HepG2 (cell line): Measurements from ENCODE around the gene BMP6.

Source experiments
- GLI4 ChIP-seq: sonication (generic); formaldehyde crosslinking; IDR thresholded peaks from 2 replicates; pipeline ENCODE4 v1.5.1; 2020; ENCODE audit warnings: missing genetic modification reagents, mild to moderate bottlenecking, moderate library complexity, borderline replicate concordance
- GPN1 ChIP-seq: sonication (generic); formaldehyde crosslinking; IDR thresholded peaks from 2 replicates; pipeline ENCODE4 v1.5.1; 2020; ENCODE audit warnings: missing genetic modification reagents, borderline replicate concordance
- HNF4G ChIP-seq, 2 experiments: sonication (generic) in 1 of 2; formaldehyde crosslinking in 1 of 2; IDR thresholded peaks; 2 replicates each; pipeline versions ENCODE4 v1.4.0 to v1.6.1; 2011 to 2020; ENCODE audit warnings: borderline replicate concordance in 2 of 2, low read depth in 2 of 2, mild to moderate bottlenecking in 2 of 2, low read length in 1 of 2, missing genetic modification reagents in 1 of 2, moderate library complexity in 1 of 2
- KAT8 ChIP-seq: IDR thresholded peaks from 2 replicates; pipeline ENCODE4 v1.6.1; 2016; ENCODE audit warnings: missing genetic modification reagents, missing compliant biosample characterization
- KLF9 ChIP-seq: IDR thresholded peaks from 2 replicates; pipeline ENCODE4 v1.6.1; 2016; ENCODE audit warnings: low read depth
- MLLT10 ChIP-seq: sonication (generic); formaldehyde crosslinking; IDR thresholded peaks from 2 replicates; pipeline ENCODE4 v1.4.0; 2020; ENCODE audit warnings: missing genetic modification reagents
- MTA3 ChIP-seq: sonication (generic); formaldehyde crosslinking; IDR thresholded peaks from 2 replicates; pipeline ENCODE4 v1.4.0; 2020; ENCODE audit warnings: missing genetic modification reagents
- MXI1 ChIP-seq: IDR thresholded peaks from 3 replicates; pipeline ENCODE4 v1.6.1; 2012; ENCODE audit warnings: low read depth, low read length, inconsistent platforms, borderline replicate concordance
- NFIC ChIP-seq: IDR thresholded peaks from 2 replicates; pipeline ENCODE4 v1.6.1; 2012; ENCODE audit warnings: mild to moderate bottlenecking, low read length, inconsistent platforms
- RAD21 ChIP-seq: fragments of 450-650 bp; formaldehyde crosslinking; IDR thresholded peaks from 2 replicates; pipeline ENCODE4 v1.5.0; 2020; ENCODE audit warnings: mild to moderate bottlenecking
- RXRA ChIP-seq: sonication (generic); formaldehyde crosslinking; IDR thresholded peaks from 2 replicates; pipeline ENCODE4 v1.5.1; 2020; ENCODE audit warnings: missing genetic modification reagents
- ZFP36 ChIP-seq: fragments of 150-350 bp; IDR thresholded peaks from 2 replicates; pipeline ENCODE4 v1.6.1; 2018; ENCODE audit warnings: borderline replicate concordance, low read length, low read depth; ENCODE audit not compliant: partially characterized antibody
- ZNF292 ChIP-seq: sonication (generic); formaldehyde crosslinking; IDR thresholded peaks from 2 replicates; pipeline ENCODE4 v1.8.1; 2022; ENCODE audit warnings: mild to moderate bottlenecking, low read depth, missing genetic modification reagents, borderline replicate concordance
- TF ChIP-seq, protein P1 (sequence below): sonication (generic); formaldehyde crosslinking; IDR thresholded peaks from 2 replicates; pipeline ENCODE4 v1.5.0; 2020; ENCODE audit warnings: mild to moderate bottlenecking, missing genetic modification reagents, moderate library complexity

DNA sequence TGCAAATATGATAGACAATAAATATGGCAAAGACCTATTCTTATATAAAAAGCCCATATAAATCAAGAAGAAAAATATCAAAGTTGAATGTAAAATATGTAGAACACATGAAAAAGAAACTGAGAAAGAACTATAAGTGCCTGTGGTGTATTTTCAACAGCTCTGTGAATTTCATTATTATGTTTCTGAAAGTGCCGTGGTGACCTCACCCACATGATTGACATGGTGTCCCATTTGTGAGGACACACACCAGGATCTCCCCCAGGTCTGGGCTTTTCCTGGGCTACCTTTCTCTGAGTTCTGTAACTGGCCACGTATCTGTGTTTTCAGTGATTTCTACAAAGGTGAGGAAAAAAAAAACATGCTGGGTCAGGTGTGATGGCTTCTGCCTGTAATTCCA, 86.7 kb downstream of the BMP6 start:
- TF ChIP-seq KLF9 (CRISPR knock-in tag) (no peak), RAD21 (CRISPR knock-in tag) (no peak), ZNF292 (CRISPR knock-in tag) (no peak), MXI1 (no peak), GPN1 (no peak), GLI4 (CRISPR knock-in tag) (no peak), ZFP36 (no peak), RXRA (CRISPR knock-in tag) (no peak), NFIC (no peak), MTA3 (CRISPR knock-in tag) (no peak), MLLT10 (CRISPR knock-in tag) (no peak), HNF4G (IDR thresholded peaks at IDR 0.05; ENCODE audit: borderline replicate concordance, low read depth, low read length) (no peak), HNF4G (CRISPR knock-in tag; IDR thresholded peaks at IDR 0.05; ENCODE audit: borderline replicate concordance, low read depth) (no peak), KAT8 (CRISPR knock-in tag) (no peak)
- TF ChIP-seq, protein P1, sequence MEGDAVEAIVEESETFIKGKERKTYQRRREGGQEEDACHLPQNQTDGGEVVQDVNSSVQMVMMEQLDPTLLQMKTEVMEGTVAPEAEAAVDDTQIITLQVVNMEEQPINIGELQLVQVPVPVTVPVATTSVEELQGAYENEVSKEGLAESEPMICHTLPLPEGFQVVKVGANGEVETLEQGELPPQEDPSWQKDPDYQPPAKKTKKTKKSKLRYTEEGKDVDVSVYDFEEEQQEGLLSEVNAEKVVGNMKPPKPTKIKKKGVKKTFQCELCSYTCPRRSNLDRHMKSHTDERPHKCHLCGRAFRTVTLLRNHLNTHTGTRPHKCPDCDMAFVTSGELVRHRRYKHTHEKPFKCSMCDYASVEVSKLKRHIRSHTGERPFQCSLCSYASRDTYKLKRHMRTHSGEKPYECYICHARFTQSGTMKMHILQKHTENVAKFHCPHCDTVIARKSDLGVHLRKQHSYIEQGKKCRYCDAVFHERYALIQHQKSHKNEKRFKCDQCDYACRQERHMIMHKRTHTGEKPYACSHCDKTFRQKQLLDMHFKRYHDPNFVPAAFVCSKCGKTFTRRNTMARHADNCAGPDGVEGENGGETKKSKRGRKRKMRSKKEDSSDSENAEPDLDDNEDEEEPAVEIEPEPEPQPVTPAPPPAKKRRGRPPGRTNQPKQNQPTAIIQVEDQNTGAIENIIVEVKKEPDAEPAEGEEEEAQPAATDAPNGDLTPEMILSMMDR (CRISPR knock-in tag) = no peak
